Esophagus squamous epithelium (tissue), 5 donors: ENCODE measurements around the gene EHD4. TPM values are rescaled to one million over a fixed set of nuclear protein-coding genes. Genes with fewer than 3 reads are reported as not detected.

Source experiments
- DNase-seq: peaks from one replicate; lab custom pipeline; 2025; lab: John Stamatoyannopoulos, UW
- H3K27ac ChIP-seq, 4 donors: fragments of 200-600 bp; sonication (generic); one replicate each; pipeline ENCODE4 v1.5.1; 2016 to 2019; ENCODE audit warnings: mild to moderate bottlenecking in 1 of 4
- H3K27me3 ChIP-seq, 4 donors: fragments of 200-600 bp; sonication (generic); 1 replicate in 3 of 4; 2 replicates in 1 of 4; pipeline versions ENCODE4 v1.5.1 to v1.6.0; 2017 to 2021; ENCODE audit warnings: antibody characterized with exemption in 1 of 4
- H3K36me3 ChIP-seq, 3 donors: fragments of 200-600 bp; sonication (generic); one replicate each; pipeline ENCODE4 v1.5.1; 2016 to 2019
- H3K4me1 ChIP-seq, 3 donors: fragments of 200-600 bp; sonication (generic); one replicate each; pipeline ENCODE4 v1.5.1; 2017 to 2019
- H3K4me3 ChIP-seq, 4 donors: fragments of 200-600 bp; sonication (generic); 1 replicate in 3 of 4; 2 replicates in 1 of 4; pipeline ENCODE4 v1.5.1; 2016 to 2019; ENCODE audit warnings: mild to moderate bottlenecking in 2 of 4, moderate library complexity in 1 of 4
- H3K9me3 ChIP-seq, 3 donors: fragments of 200-600 bp; sonication (generic); one replicate each; pipeline ENCODE4 v1.5.1; 2016 to 2019
- CTCF ChIP-seq, 6 experiments: fragments of 450-650 bp in 4 of 6; fragments of 200-600 bp in 2 of 6; sonication (generic) in 2 of 6; IDR thresholded peaks; one replicate each; pipeline ENCODE4 v1.5.1; 2016 to 2019; ENCODE audit warnings: antibody characterized with exemption in 6 of 6, mild to moderate bottlenecking in 4 of 6, moderate library complexity in 4 of 6
- POLR2A ChIP-seq, 4 donors: fragments of 450-650 bp; IDR thresholded peaks; one replicate each; pipeline ENCODE4 v1.6.1; 2017; ENCODE audit warnings: antibody characterized with exemption in 4 of 4, mild to moderate bottlenecking in 4 of 4, moderate library complexity in 3 of 4
- WGBS, 2 donors: methylation state at CpG; one replicate each; pipeline ENCODE4 v1.1.5; 2018; 5-methylcytosine and 5-hydroxymethylcytosine counted together
- intact Hi-C: fragments of 100-400 bp; cut with DNase I; formaldehyde crosslinking; loops from one replicate; pipeline ENCODE4 v1.15.0; 2022
- total RNA-seq, 4 donors: library from RNA; depleted of rRNA; stranded (reverse); fragments of >200 nt; gene quantifications; one replicate each; pipeline ENCODE4 v1.1.0, GENCODE V29; 2016
- donor health status: DM: yes; HTN: yes; CAD: no.

The EHD4 gene
- total RNA-seq, 4 donors from 2014 or later = 25.4 to 45.3 (median 27.8) TPM

- intact Hi-C loops = no loop called here
- H3K4me1 ChIP-seq = peaks cover 27 to 66% (median 43%) of the 10 kb centered on the region in 3 donors
- no peak for TF ChIP-seq POLR2A (IDR thresholded peaks at IDR 0.05)
- no peak for TF ChIP-seq CTCF (IDR thresholded peaks at IDR 0.05)
- H3K9me3 ChIP-seq = no peaks in the 10 kb centered on the region
- peak overlapping the region; percentile 25 to 57 (median 45) for H3K4me3 ChIP-seq
- DNase-seq = no peak
- H3K36me3 ChIP-seq = no peaks in the 10 kb centered on the region
- H3K27me3 ChIP-seq = peaks cover 0 to 19% (median 0%) of the 10 kb centered on the region in 4 donors
- WGBS, 2 donors = 38 to 47% methylated on average over 6 to 7 of the region's 10 CpGs
- peak overlapping the region in 1 of 4 donors; percentile 11 for H3K27ac ChIP-seq
These were observed 90.8 kb downstream of the EHD4 start for GRCh38 chr15:41881550-41881919.

- H3K27ac ChIP-seq = no peak overlapping the region
- no peak overlapping the region for H3K4me3 ChIP-seq
- DNase-seq = no peak
- intact Hi-C loops = no loop called here
- TF ChIP-seq CTCF (IDR thresholded peaks at IDR 0.05) = no peak
- H3K36me3 ChIP-seq = no peaks in the 10 kb centered on the region
- H3K27me3 ChIP-seq = peaks cover 0 to 19% (median 0%) of the 10 kb centered on the region in 4 donors
- H3K4me1 ChIP-seq = peaks cover 27 to 68% (median 43%) of the 10 kb centered on the region in 3 donors
- 33 to 81% methylated on average over 1 to 8 of the region's 8 CpGs for WGBS, 2 donors
- no peaks in the 10 kb centered on the region for H3K9me3 ChIP-seq
These were observed 91.3 kb downstream of the EHD4 start for GRCh38 chr15:41881086-41881485.

- Histone ChIP-seq H3K36me3 (no peaks in the 10 kb centered on the region), H3K4me3 (no peak overlapping the region), H3K9me3 (no peaks in the 10 kb centered on the region), H3K4me1 (peaks cover 27 to 68% (median 43%) of the 10 kb centered on the region in 3 donors), H3K27me3 (peaks cover 0 to 19% (median 0%) of the 10 kb centered on the region in 4 donors), H3K27ac (peak overlapping the region in 1 of 4 donors; percentile 65)
- no peak for DNase-seq
- WGBS, 2 donors = 72 to 78% methylated on average over 5 of the region's 10 CpGs
- TF ChIP-seq POLR2A (IDR thresholded peaks at IDR 0.05) (no peak), CTCF (IDR thresholded peaks at IDR 0.05) (no peak)
- intact Hi-C loops = no loop called here
These were observed 92.0 kb downstream of the EHD4 start for GRCh38 chr15:41880156-41880877.

- intact Hi-C loops = no loop called here
- WGBS, 2 donors = 67 to 74% methylated on average over 7 to 8 of the region's 10 CpGs
- Histone ChIP-seq H3K27ac (peak overlapping the region in 1 of 4 donors; percentile 65), H3K4me1 (peaks cover 27 to 68% (median 43%) of the 10 kb centered on the region in 3 donors), H3K4me3 (no peak overlapping the region), H3K36me3 (no peaks in the 10 kb centered on the region), H3K9me3 (no peaks in the 10 kb centered on the region), H3K27me3 (peaks cover 0 to 19% (median 0%) of the 10 kb centered on the region in 4 donors)
- no peak for TF ChIP-seq CTCF (IDR thresholded peaks at IDR 0.05)
- TF ChIP-seq POLR2A (IDR thresholded peaks at IDR 0.05) = no peak
- no peak for DNase-seq
These were observed 93.0 kb downstream of the EHD4 start for GRCh38 chr15:41879321-41879845.

- intact Hi-C loops = no loop called here
- Histone ChIP-seq H3K4me3 (no peak overlapping the region), H3K27me3 (peaks cover 0 to 19% (median 0%) of the 10 kb centered on the region in 4 donors), H3K36me3 (no peaks in the 10 kb centered on the region), H3K4me1 (peaks cover 27 to 68% (median 43%) of the 10 kb centered on the region in 3 donors), H3K27ac (no peak overlapping the region), H3K9me3 (no peaks in the 10 kb centered on the region)
- no peak for DNase-seq
- WGBS, 2 donors = 100% methylated on average over 1 of the region's 10 CpGs; no CpG with 5 or more reads in 1 of the 2 donors
- no peak for TF ChIP-seq POLR2A (IDR thresholded peaks at IDR 0.05)
- no peak for TF ChIP-seq CTCF (IDR thresholded peaks at IDR 0.05)
These were observed 94.0 kb downstream of the EHD4 start for GRCh38 chr15:41878355-41878699.
